Measurements from ENCODE around the gene CCDC86. TPM values are rescaled to one million over a fixed set of nuclear protein-coding genes. Genes with fewer than 3 reads are reported as not detected.
"Not testable (repeated sequence)": the region's sequence is repeated elsewhere in the genome, so short reads cannot be mapped to it uniquely, and the experiment has no call there.

The CCDC86 gene
- total RNA-seq, 1 experiment from 2014 or later, result 51.5 TPM

GRCh38 chr11:60814112-60814511, 27.8 kb upstream of the CCDC86 start:
- no peak for DNase-seq
- no TSS peak for BruUV-seq (replicated peaks)
- no peak overlapping the region for H3K27ac Mint-ChIP-seq (ENCODE audit: unreplicated experiment)
- no peaks in the 10 kb centered on the region for H3K36me3 Mint-ChIP-seq (ENCODE audit: insufficient read depth, unreplicated experiment)
- no peak overlapping the region for H3K4me3 Mint-ChIP-seq (ENCODE audit: low read depth, unreplicated experiment)
- peaks cover 57% of the 10 kb centered on the region for H3K27me3 Mint-ChIP-seq (ENCODE audit: unreplicated experiment)
- peaks cover 9% of the 10 kb centered on the region for H3K4me1 Mint-ChIP-seq (ENCODE audit: low read depth, unreplicated experiment)
- intact Hi-C loops (cut with micrococcal nuclease; ENCODE audit: unreplicated experiment), result no loop called here
- CTCF ChIA-PET, result no interaction called here
- no peaks in the 10 kb centered on the region for H3K9me3 Mint-ChIP-seq (ENCODE audit: low read depth, unreplicated experiment)
- TF ChIP-seq CTCF (IDR thresholded peaks at IDR 0.05; ENCODE audit: unreplicated experiment), result no peak

- Mint-ChIP-seq H3K36me3 (ENCODE audit: insufficient read depth, unreplicated experiment) (no peaks in the 10 kb centered on the region), H3K4me3 (ENCODE audit: low read depth, unreplicated experiment) (no peak overlapping the region), H3K9me3 (ENCODE audit: low read depth, unreplicated experiment) (no peaks in the 10 kb centered on the region), H3K4me1 (ENCODE audit: low read depth, unreplicated experiment) (no peaks in the 10 kb centered on the region), H3K27me3 (ENCODE audit: unreplicated experiment) (peaks cover 53% of the 10 kb centered on the region), H3K27ac (ENCODE audit: unreplicated experiment) (no peak overlapping the region)
- no peak for TF ChIP-seq CTCF (IDR thresholded peaks at IDR 0.05; ENCODE audit: unreplicated experiment)
- CTCF ChIA-PET, result no interaction called here
- intact Hi-C loops (cut with micrococcal nuclease; ENCODE audit: unreplicated experiment), result no loop called here
- no peak for DNase-seq
- no TSS peak for BruUV-seq (replicated peaks)
These were observed 25.2 kb upstream of the CCDC86 start for GRCh38 chr11:60816590-60817157.

- no TSS peak for BruUV-seq (replicated peaks)
- no peak for DNase-seq
- Mint-ChIP-seq H3K4me1 (ENCODE audit: low read depth, unreplicated experiment) (no peaks in the 10 kb centered on the region), H3K9me3 (ENCODE audit: low read depth, unreplicated experiment) (no peaks in the 10 kb centered on the region), H3K4me3 (ENCODE audit: low read depth, unreplicated experiment) (no peak overlapping the region), H3K27ac (ENCODE audit: unreplicated experiment) (no peak overlapping the region), H3K36me3 (ENCODE audit: insufficient read depth, unreplicated experiment) (no peaks in the 10 kb centered on the region), H3K27me3 (ENCODE audit: unreplicated experiment) (peaks cover 39% of the 10 kb centered on the region)
- TF ChIP-seq CTCF (IDR thresholded peaks at IDR 0.05; ENCODE audit: unreplicated experiment), result no peak
- intact Hi-C loops (cut with micrococcal nuclease; ENCODE audit: unreplicated experiment), result no loop called here
- CTCF ChIA-PET, result no interaction called here
These were observed 23.9 kb upstream of the CCDC86 start for GRCh38 chr11:60818057-60818456.

- peaks cover 38% of the 10 kb centered on the region for H3K27me3 Mint-ChIP-seq (ENCODE audit: unreplicated experiment)
- no peak for DNase-seq
- TF ChIP-seq CTCF (IDR thresholded peaks at IDR 0.05; ENCODE audit: unreplicated experiment), result no peak
- intact Hi-C loops (cut with micrococcal nuclease; ENCODE audit: unreplicated experiment), result no loop called here
- CTCF ChIA-PET, result interaction anchor here (1.6 kb wide), 1 partner anchor 9 kb away, joined by 4 read pairs; no protein-coding TSS in a partner anchor
- H3K27ac Mint-ChIP-seq (ENCODE audit: unreplicated experiment), result no peak overlapping the region
- no peaks in the 10 kb centered on the region for H3K36me3 Mint-ChIP-seq (ENCODE audit: insufficient read depth, unreplicated experiment)
- no peaks in the 10 kb centered on the region for H3K9me3 Mint-ChIP-seq (ENCODE audit: low read depth, unreplicated experiment)
- no peak overlapping the region for H3K4me3 Mint-ChIP-seq (ENCODE audit: low read depth, unreplicated experiment)
- H3K4me1 Mint-ChIP-seq (ENCODE audit: low read depth, unreplicated experiment), result no peaks in the 10 kb centered on the region
- no TSS peak for BruUV-seq (replicated peaks)
These were observed 19.9 kb upstream of the CCDC86 start for GRCh38 chr11:60821827-60822599.

- H3K4me1 Mint-ChIP-seq (ENCODE audit: low read depth, unreplicated experiment); H3K9me3 Mint-ChIP-seq (ENCODE audit: low read depth, unreplicated experiment); intact Hi-C loops (cut with micrococcal nuclease; ENCODE audit: unreplicated experiment); DNase-seq; BruUV-seq (replicated peaks); H3K4me3 Mint-ChIP-seq (ENCODE audit: low read depth, unreplicated experiment); H3K36me3 Mint-ChIP-seq (ENCODE audit: insufficient read depth, unreplicated experiment); H3K27ac Mint-ChIP-seq (ENCODE audit: unreplicated experiment); CTCF ChIA-PET: not testable (repeated sequence)
- peaks cover 52% of the 10 kb centered on the region for H3K27me3 Mint-ChIP-seq (ENCODE audit: unreplicated experiment)
These were observed 18.1 kb upstream of the CCDC86 start for GRCh38 chr11:60823745-60824306.

Data from Calu3 (cell line).